Activated CD8-positive, alpha-beta memory T cell treated with anti-CD3 and anti-CD28 coated beads, Interleukin-2, amount 10 ng/mL, durations not matched to agents 7 days and 5 days (primary cell): ENCODE measurements around the gene MDGA2. TPM values are rescaled to one million over a fixed set of nuclear protein-coding genes. Genes with fewer than 3 reads are reported as not detected.

Experiments
- ATAC-seq: fragments of 150-1000 bp; cut with Tn5 transposase; one replicate; pipeline ENCODE4 v1.10.0; 2021; ENCODE audit warnings: moderate library complexity
- CTCF ChIA-PET: fragments of 350-600 bp; sonication (Branson Sonifier 250); formaldehyde crosslinking; loops from one replicate; lab custom pipeline; 2021; ENCODE audit warnings: antibody characterized with exemption; lab: Charles Lee
- DNase-seq: peaks from one replicate; pipeline ENCODE4 v3.0.0-alpha.2; 2020
- H3K27ac Mint-ChIP-seq: one replicate; pipeline ENCODE4 v1.8.0; 2021; ENCODE audit warnings: mild to moderate bottlenecking, mixed read lengths
- H3K27me3 Mint-ChIP-seq: one replicate; pipeline ENCODE4 v1.8.0; 2021; ENCODE audit warnings: mixed read lengths
- H3K36me3 Mint-ChIP-seq: one replicate; pipeline ENCODE4 v1.8.0; 2021; ENCODE audit warnings: mild to moderate bottlenecking, mixed read lengths
- H3K4me1 Mint-ChIP-seq: one replicate; pipeline ENCODE4 v1.8.0; 2021; ENCODE audit warnings: mixed read lengths
- H3K4me3 Mint-ChIP-seq: one replicate; pipeline ENCODE4 v1.8.0; 2021; ENCODE audit warnings: mild to moderate bottlenecking, moderate library complexity, mixed read lengths
- H3K9me3 Mint-ChIP-seq: one replicate; pipeline ENCODE4 v1.8.0; 2022; ENCODE audit warnings: low read depth, mixed read lengths
- total RNA-seq, 2 experiments: library from RNA; stranded (reverse); gene quantifications; one replicate each; pipeline ENCODE4 v1.2.3, GENCODE V29; 2021

The MDGA2 gene
- total RNA-seq, 2 experiments from 2014 or later: not detected

GRCh38 chr14:47149326-47149725 is 526.1 kb downstream of the MDGA2 start:
- ATAC-seq (no peak), DNase-seq (no peak)
- Mint-ChIP-seq H3K4me3 (no peak overlapping the region), H3K36me3 (no peaks in the 10 kb centered on the region), H3K27ac (no peak overlapping the region), H3K9me3 (peaks cover 13% of the 10 kb centered on the region), H3K27me3 (no peaks in the 10 kb centered on the region), H3K4me1 (no peaks in the 10 kb centered on the region)
- CTCF ChIA-PET: no interaction called here

- CTCF ChIA-PET: no interaction called here
These were observed 526.7 kb downstream of the MDGA2 start for GRCh38 chr14:47148686-47149085.

DNA sequence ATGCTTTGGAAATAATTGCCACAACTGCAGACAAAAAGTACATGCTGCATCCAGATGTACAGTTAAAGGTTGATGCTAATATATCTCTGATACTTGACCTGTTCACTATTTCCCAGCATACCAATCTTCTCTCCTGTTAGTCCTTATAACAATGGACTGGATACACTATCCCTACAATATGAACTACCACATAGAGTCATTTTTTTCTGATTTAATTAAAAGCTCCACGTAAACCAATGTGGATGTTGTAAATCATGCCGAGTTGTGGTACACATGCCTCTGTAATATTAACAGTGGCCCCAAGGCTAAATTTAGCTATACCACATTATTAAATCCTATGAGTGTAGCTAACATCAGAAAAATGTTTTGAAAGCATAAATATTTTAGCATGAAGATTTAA is 554.8 kb downstream of the MDGA2 start:
- DNase-seq (no peak), ATAC-seq (no peak)
- H3K27ac Mint-ChIP-seq: no peak overlapping the region
- peaks cover 2% of the 10 kb centered on the region for H3K9me3 Mint-ChIP-seq
- no peak overlapping the region for H3K4me3 Mint-ChIP-seq
- no peaks in the 10 kb centered on the region for H3K36me3 Mint-ChIP-seq
- H3K4me1 Mint-ChIP-seq: no peaks in the 10 kb centered on the region
- H3K27me3 Mint-ChIP-seq: no peaks in the 10 kb centered on the region
- CTCF ChIA-PET: no interaction called here

More at GRCh38 chr14:47148686-47149085, 526.7 kb downstream of the MDGA2 start:
- H3K27me3 Mint-ChIP-seq: no peaks in the 10 kb centered on the region
- DNase-seq (no peak), ATAC-seq (no peak)
- no peak overlapping the region for H3K4me3 Mint-ChIP-seq
- peaks cover 10% of the 10 kb centered on the region for H3K9me3 Mint-ChIP-seq
- no peak overlapping the region for H3K27ac Mint-ChIP-seq
- H3K4me1 Mint-ChIP-seq: no peaks in the 10 kb centered on the region
- H3K36me3 Mint-ChIP-seq: no peaks in the 10 kb centered on the region

DNA sequence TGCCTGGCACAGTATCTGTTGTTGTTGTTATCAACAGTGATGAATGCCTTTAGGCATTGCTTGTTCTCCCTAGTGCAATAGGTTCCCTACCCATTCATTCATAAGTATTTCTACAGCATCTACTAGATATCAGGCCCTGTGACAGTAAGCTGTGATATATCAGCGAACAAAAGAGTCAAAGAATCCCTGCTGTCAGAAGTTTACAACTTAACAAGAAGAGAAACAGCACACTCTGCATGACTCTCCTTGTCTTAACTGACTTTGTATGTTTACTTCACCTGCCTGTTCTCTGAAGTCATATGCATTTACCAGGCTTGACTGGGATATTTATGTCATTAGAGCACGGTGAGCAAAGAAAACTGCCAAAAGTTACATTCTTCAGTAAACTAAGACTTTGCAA is 571.6 kb downstream of the MDGA2 start:
- no peak overlapping the region for H3K4me3 Mint-ChIP-seq
- H3K4me1 Mint-ChIP-seq: no peaks in the 10 kb centered on the region
- DNase-seq (no peak), ATAC-seq (no peak)
- H3K27ac Mint-ChIP-seq: no peak overlapping the region
- H3K9me3 Mint-ChIP-seq: peaks cover 10% of the 10 kb centered on the region
- CTCF ChIA-PET: no interaction called here
- no peaks in the 10 kb centered on the region for H3K27me3 Mint-ChIP-seq
- no peaks in the 10 kb centered on the region for H3K36me3 Mint-ChIP-seq

- ATAC-seq: no peak
- Mint-ChIP-seq H3K27ac (no peak overlapping the region), H3K4me3 (no peak overlapping the region), H3K36me3 (no peaks in the 10 kb centered on the region), H3K27me3 (no peaks in the 10 kb centered on the region), H3K9me3 (peaks cover 8% of the 10 kb centered on the region), H3K4me1 (no peaks in the 10 kb centered on the region)
- no peak for DNase-seq
- CTCF ChIA-PET: no interaction called here
These were observed 572.9 kb downstream of the MDGA2 start for GRCh38 chr14:47102472-47102871.

DNA sequence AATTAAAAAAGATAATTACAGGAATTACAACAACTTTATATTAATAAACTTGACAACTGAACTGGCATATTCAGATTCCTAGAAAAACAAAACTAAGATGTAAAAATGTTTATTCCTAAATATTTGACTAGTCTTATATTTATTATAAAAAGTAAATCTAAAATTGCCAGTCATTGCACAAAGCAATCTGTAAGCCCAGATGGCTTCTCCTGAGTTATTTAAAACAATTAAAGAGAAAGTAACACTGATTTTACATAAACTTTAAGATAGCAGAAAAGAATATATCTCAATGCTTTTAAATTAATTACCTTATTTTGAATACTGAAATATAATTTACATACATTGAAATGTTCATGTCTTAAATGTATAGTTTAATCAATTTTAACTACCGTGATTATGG is 589.7 kb downstream of the MDGA2 start:
- H3K4me1 Mint-ChIP-seq: no peaks in the 10 kb centered on the region
- CTCF ChIA-PET: no interaction called here
- H3K4me3 Mint-ChIP-seq: no peak overlapping the region
- H3K27me3 Mint-ChIP-seq: no peaks in the 10 kb centered on the region
- ATAC-seq (no peak), DNase-seq (no peak)
- peaks cover 7% of the 10 kb centered on the region for H3K9me3 Mint-ChIP-seq
- H3K36me3 Mint-ChIP-seq: no peaks in the 10 kb centered on the region
- no peak overlapping the region for H3K27ac Mint-ChIP-seq

GRCh38 chr14:47065326-47065725 is 610.1 kb downstream of the MDGA2 start:
- CTCF ChIA-PET: no interaction called here
- ATAC-seq: no peak
- Mint-ChIP-seq H3K9me3 (peaks cover 6% of the 10 kb centered on the region), H3K27ac (no peak overlapping the region), H3K27me3 (no peaks in the 10 kb centered on the region), H3K4me1 (no peaks in the 10 kb centered on the region), H3K4me3 (no peak overlapping the region), H3K36me3 (no peaks in the 10 kb centered on the region)
- DNase-seq: no peak

- Mint-ChIP-seq H3K27me3 (no peaks in the 10 kb centered on the region), H3K9me3 (peaks cover 3% of the 10 kb centered on the region), H3K4me1 (no peaks in the 10 kb centered on the region), H3K4me3 (no peak overlapping the region), H3K27ac (no peak overlapping the region), H3K36me3 (no peaks in the 10 kb centered on the region)
- DNase-seq: no peak
- ATAC-seq: no peak
- CTCF ChIA-PET: no interaction called here
These were observed 615.4 kb downstream of the MDGA2 start for GRCh38 chr14:47060050-47060449.

GRCh38 chr14:47057364-47057763 is 618.0 kb downstream of the MDGA2 start:
- ATAC-seq (no peak), DNase-seq (no peak)
- CTCF ChIA-PET: no interaction called here
- no peaks in the 10 kb centered on the region for H3K4me1 Mint-ChIP-seq
- H3K27ac Mint-ChIP-seq: no peak overlapping the region
- no peak overlapping the region for H3K4me3 Mint-ChIP-seq
- H3K27me3 Mint-ChIP-seq: no peaks in the 10 kb centered on the region
- H3K36me3 Mint-ChIP-seq: no peaks in the 10 kb centered on the region
- H3K9me3 Mint-ChIP-seq: peaks cover 2% of the 10 kb centered on the region

DNA sequence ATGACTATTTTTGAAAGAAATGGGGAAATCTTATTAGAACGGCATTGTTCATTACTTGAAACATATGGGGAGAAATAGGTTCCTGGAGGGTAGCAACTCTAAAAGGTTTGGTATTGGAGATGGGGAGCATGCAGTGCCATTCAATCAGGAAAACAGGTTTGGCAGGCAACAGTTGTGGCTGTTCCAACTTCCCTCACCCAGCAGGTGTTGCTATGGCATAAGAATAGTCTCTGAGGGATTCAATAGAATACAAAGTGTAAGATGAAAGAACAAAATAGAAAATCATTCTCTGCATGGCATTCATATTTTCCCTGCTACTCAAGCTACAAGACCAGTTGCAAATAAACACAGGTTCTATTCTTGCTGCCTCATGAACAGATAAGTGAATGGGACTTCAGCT is 630.6 kb downstream of the MDGA2 start:
- H3K36me3 Mint-ChIP-seq: no peaks in the 10 kb centered on the region
- H3K27ac Mint-ChIP-seq: no peak overlapping the region
- ATAC-seq (no peak), DNase-seq (no peak)
- peaks cover 3% of the 10 kb centered on the region for H3K9me3 Mint-ChIP-seq
- no peaks in the 10 kb centered on the region for H3K27me3 Mint-ChIP-seq
- no peak overlapping the region for H3K4me3 Mint-ChIP-seq
- H3K4me1 Mint-ChIP-seq: no peaks in the 10 kb centered on the region
- CTCF ChIA-PET: no interaction called here

DNA sequence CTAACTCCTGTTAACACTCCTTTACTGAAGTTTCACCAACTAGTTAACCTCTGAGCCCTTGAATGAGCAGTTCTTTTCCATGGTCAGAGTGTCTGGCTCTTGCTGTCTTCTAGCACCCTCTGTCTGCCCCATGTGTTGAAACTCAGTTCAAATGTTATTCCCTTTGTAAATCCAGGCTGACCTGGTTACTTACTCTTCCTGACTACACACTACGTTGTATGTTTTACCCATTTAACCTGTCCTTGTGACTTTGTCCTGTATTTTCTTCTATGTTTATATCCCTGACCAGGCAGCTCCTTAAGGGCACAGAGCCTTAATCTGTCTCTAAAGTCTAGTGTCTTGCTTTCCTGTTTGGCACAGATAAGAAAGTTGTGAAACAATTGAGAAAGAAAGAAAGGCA is 634.9 kb downstream of the MDGA2 start:
- no peaks in the 10 kb centered on the region for H3K27me3 Mint-ChIP-seq
- CTCF ChIA-PET: no interaction called here
- H3K4me3 Mint-ChIP-seq: no peak overlapping the region
- DNase-seq: no peak
- no peaks in the 10 kb centered on the region for H3K36me3 Mint-ChIP-seq
- ATAC-seq: no peak
- no peaks in the 10 kb centered on the region for H3K4me1 Mint-ChIP-seq
- no peak overlapping the region for H3K27ac Mint-ChIP-seq
- H3K9me3 Mint-ChIP-seq: peaks cover 3% of the 10 kb centered on the region

- CTCF ChIA-PET: no interaction called here
- ATAC-seq (no peak), DNase-seq (no peak)
- Mint-ChIP-seq H3K9me3 (peaks cover 3% of the 10 kb centered on the region), H3K36me3 (no peaks in the 10 kb centered on the region), H3K4me1 (no peaks in the 10 kb centered on the region), H3K27me3 (no peaks in the 10 kb centered on the region), H3K27ac (no peak overlapping the region), H3K4me3 (no peak overlapping the region)
These were observed 636.1 kb downstream of the MDGA2 start for GRCh38 chr14:47039336-47039735.

- H3K4me3 Mint-ChIP-seq: no peak overlapping the region
- no peak for ATAC-seq
These were observed 652.7 kb downstream of the MDGA2 start for GRCh38 chr14:47022721-47023120.

DNA sequence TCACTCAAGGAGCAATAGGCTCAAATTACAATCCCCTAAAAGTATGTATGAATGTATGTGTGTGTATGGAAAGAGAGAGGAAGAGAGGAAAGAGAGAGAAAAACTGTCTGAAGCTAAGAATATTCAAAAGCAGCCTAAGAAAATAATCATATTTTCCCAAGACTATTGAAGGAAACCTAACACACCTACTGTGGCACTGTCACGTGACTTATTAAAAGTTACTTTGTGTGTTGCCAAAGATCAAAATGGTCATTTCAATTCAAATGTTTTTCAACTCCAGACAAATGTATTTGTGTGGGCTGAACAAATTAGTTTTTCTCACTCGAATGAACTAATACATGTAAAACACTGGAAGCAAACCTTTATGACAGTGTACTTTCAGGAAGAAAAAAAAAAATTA is 654.9 kb downstream of the MDGA2 start:
- Mint-ChIP-seq H3K27me3 (no peaks in the 10 kb centered on the region), H3K4me3 (no peak overlapping the region), H3K4me1 (no peaks in the 10 kb centered on the region), H3K9me3 (peaks cover 6% of the 10 kb centered on the region), H3K36me3 (no peaks in the 10 kb centered on the region), H3K27ac (no peak overlapping the region)
- DNase-seq: no peak
- CTCF ChIA-PET: no interaction called here
- no peak for ATAC-seq

More at GRCh38 chr14:47022721-47023120, 652.7 kb downstream of the MDGA2 start:
- Mint-ChIP-seq H3K4me1 (no peaks in the 10 kb centered on the region), H3K9me3 (peaks cover 3% of the 10 kb centered on the region), H3K27me3 (no peaks in the 10 kb centered on the region), H3K36me3 (no peaks in the 10 kb centered on the region), H3K27ac (no peak overlapping the region)
- DNase-seq: no peak
- CTCF ChIA-PET: no interaction called here
